ENCODE measurements around the gene LGI4.

Gene LGI4

GRCh38 chr19:35123573-35123972 is 11.3 kb downstream of the LGI4 start:
- no peak for DNase-seq (ENCODE audit: low read depth)

- no peak for DNase-seq (ENCODE audit: low read depth)
Measured at GRCh38 chr19:35122687-35123551, 11.9 kb downstream of the LGI4 start.

DNA sequence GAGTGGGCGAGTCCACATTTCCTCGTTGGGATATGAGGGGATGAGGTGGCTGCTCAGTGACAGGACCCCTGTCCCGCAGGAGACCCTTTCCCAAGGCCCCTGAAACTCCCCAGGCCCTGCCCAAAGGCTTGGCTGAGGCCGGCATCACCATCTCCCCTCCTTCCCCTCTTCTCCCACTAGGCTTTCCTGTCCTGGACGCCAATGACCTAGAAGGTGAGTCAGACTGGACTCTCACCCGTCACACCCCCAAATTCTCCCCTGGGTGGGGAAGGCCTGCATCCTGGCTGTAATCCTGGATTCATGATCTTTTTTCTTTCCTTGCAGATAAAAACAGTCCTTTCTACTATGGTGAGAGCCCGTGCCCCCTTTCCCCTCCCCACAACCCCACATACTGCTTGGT is 14.0 kb downstream of the LGI4 start:
- no peak for DNase-seq (ENCODE audit: low read depth)

GRCh38 chr19:35120492-35120891 is 14.4 kb downstream of the LGI4 start:
- DNase-seq (ENCODE audit: low read depth), result no peak

DNA sequence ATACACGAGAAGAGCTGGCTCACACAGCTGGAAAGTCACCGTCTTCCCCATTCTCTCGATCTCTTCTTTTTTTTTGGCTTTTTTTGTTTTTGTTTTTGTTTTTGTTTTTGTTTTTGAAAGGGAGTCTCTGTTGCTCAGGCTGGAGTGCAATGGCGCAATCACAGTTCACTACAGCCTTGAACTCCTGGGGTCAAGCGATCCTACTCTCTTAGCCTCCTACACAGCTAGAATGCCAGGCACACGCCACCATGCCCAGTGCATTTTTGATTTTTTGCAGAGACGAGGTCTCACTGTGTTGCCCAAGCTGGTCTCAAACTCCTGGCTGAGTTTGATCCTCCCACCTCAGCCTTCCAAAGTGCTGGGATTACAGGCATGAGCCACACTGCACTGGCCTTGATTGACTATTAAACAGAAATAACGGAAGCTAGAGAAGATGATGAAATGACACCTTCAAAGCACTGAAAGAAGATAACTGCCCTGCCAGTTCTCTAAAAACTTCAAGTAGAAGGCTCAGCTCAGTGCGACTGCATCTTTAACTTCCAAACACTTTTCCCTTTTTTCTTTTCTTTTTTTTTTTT is 15.2 kb downstream of the LGI4 start:
- no peak for DNase-seq (ENCODE audit: low read depth)

DNA sequence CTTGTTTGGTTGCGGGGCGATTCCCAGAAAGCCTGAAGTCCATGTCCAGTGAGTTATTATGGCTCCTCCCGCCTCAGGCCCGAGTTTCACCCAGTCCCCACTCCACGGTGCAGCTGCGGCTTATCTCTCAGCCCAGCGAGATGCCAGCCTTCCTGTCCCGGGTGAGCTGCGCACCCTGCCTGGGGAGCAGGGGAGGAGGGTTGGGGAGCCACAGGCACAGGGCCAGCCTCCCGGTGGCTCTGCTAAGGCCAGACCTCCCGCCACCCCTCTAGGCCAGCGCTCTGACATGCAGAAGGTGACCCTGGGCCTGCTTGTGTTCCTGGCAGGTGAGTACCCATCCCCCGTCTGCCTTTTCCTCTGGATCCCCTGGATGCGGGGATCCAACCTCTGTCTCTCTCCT is 15.8 kb downstream of the LGI4 start:
- no peak for DNase-seq (ENCODE audit: low read depth)

DNA sequence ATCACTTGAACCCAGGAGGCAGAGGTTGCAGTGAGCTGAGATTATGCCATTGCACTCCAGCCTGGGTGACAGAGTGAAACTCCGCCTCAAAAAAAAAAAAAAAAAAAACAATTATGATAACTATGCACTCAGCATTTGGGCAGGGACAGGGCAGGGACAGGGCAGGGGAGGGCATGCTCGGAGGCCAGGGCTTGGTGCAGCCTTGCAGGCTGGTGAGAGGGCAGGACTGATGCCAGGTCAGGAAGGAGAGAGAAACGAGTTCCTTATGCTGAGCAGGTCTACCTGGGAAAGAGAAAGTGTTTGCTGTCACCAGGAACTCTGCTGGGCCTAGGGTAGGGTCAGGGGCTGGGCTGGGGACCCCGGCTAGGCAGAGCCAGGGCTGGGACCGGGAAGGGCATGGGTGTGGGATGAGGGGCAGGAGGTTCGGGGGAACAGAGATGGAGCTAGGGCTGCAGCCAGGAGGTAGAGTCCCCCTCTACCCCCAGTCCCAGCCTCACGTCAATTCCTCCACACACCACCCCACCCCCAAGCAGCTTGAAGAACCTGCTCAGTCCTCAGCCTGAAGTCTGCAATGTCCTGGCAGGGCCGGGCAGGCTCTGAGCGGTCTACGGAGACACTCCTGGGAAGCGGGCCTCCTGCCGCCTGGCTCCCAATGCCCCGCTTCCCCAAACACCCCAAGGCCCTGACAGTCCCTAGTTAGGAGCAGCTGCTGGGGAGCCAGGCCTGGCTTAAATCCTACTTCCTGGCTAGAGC is 16.4 kb downstream of the LGI4 start:
- no peak for DNase-seq (ENCODE audit: low read depth)

GRCh38 chr19:35117799-35118198 is 17.1 kb downstream of the LGI4 start:
- DNase-seq (ENCODE audit: low read depth), result no peak

- no peak for DNase-seq (ENCODE audit: low read depth)
Measured at GRCh38 chr19:35117116-35117515, 17.7 kb downstream of the LGI4 start.

- DNase-seq (ENCODE audit: low read depth), result no peak
Measured at GRCh38 chr19:35116072-35116801, 18.6 kb downstream of the LGI4 start.

GRCh38 chr19:35115177-35115951 is 19.5 kb downstream of the LGI4 start, which contains the start of gene FXYD3:
TSS of gene FXYD3 (plus strand) at chr19:35115823. CDS start at chr19:35119377, 3,554 bp downstream.
- DNase-seq (ENCODE audit: low read depth), result no peak

- DNase-seq (ENCODE audit: low read depth), result no peak
Measured at GRCh38 chr19:35114353-35115176, 20.3 kb downstream of the LGI4 start.

- no peak for DNase-seq (ENCODE audit: low read depth)
Measured at GRCh38 chr19:35112995-35113688, 21.7 kb downstream of the LGI4 start.

DNA sequence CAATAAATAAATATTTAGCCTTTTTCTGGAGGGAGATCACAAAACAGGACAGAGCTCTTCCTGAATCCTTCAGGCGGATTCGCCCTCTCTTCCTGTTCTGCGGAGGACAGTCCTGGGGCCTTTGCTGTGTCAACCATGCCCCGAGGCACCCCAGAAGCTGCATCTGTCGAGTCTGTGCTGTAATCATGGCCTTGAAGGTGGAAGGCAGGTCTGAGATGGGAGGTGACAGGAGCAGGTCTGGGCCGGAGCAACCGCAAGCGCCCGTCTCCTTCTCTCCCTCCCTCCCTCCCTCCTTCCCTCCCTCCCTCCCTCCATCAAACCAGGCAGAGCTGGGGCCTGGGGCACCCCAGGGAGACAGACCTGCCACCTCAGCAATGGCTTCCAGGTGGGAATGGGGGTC is 23.9 kb downstream of the LGI4 start:
- DNase-seq (ENCODE audit: low read depth), result no peak

GRCh38 chr19:35109395-35110112 is 25.3 kb downstream of the LGI4 start:
- no peak for DNase-seq (ENCODE audit: low read depth)

DNA sequence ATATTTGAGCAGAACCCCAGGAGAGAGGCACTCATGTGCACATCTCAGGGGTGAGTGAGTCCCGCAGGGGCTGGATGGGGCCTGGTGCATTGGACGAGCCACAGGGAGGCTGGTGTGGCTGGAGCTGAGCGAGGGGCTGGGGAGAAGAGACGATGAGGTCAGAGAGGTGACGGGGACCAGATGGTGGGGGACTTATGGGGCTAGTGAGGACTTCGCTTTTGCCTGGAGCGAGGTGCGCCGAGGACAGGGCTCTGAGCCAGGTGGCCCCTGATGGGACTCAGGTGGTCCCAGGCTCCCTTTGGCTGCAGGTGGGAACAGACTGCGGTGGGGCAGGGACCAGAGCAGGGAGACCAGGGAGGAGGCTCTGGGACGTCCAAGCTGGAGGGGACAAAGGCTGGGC is 26.1 kb downstream of the LGI4 start:
- no peak for DNase-seq (ENCODE audit: low read depth)

DNA sequence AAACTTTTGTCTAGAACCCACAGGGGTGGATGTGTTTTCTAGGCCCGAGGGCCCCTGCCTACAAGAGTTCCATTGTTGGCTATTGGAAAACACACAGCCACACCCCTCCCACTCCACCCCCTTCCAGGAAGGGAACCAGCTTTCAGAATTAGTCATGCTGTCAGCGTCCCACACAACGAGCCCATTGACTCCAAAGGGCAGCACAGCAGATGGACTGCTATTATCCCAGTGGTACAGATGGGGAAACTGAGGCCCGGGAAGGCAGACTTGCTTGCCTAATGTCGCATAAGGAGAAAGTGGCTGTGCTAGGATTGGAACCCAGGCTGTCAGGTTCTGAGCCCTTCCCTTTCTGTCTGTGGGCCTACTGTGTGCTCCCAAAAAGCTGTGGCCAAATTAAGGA is 27.3 kb downstream of the LGI4 start:
- no peak for DNase-seq (ENCODE audit: low read depth)

- DNase-seq (ENCODE audit: low read depth), result no peak
Measured at GRCh38 chr19:35106898-35107541, 27.8 kb downstream of the LGI4 start.

GRCh38 chr19:35106291-35106583 is 28.6 kb downstream of the LGI4 start:
- DNase-seq (ENCODE audit: low read depth), result no peak
